ENCODE data around the gene SLC24A4.

The SLC24A4 gene

DNA sequence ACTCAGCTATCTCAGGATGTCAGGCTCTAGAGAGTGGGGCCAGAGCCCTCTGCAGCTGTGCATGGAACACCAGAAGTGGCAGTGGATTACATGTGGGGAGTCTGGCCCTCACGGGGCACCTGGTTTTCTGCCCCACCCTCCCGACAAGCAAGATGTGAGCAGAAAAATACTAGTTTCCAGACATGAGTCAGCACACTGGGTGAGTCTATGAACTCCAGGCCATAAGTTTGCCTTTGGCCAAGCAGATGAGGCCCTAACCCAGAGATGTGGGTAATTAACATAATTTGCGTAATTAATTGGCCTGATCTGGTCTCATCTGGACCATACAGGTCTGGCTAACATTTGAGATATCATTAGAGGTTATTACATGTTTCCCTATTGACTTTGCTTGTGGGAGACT, 37.7 kb upstream of the SLC24A4 start:
- Histone ChIP-seq H3K79me1 (ENCODE audit: low read depth, low read length) (no peaks in the 10 kb centered on the region), H3K4me3 (ENCODE audit: low read length in 2 of 2) (no peak overlapping the region)
- WGBS, 2 donors (ENCODE audit: extremely low coverage in 2 of 2, insufficient read length in 2 of 2, insufficient replicate concordance in 1 of 2), result no CpG with 5 or more reads among the region's 3 CpGs

DNA sequence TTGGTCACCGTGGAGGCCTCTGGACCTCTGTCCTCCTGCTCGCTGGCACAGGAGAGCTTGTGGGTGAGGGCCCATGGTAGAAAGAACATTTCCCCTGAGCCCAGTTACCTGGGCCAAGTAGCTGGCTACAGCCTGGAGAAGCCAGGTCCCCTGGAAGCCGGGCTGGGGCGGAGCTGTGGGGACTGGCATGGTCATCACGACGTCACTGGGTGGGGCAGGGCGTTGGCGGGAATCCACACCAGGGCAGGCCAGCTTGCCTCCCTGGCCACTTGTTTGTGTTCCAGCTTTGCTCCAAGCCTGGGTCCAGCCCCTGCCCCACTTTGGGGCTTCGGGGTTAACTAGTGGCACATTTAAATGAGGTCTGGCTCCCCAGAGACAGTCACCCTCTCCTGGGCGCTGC, 35.0 kb upstream of the SLC24A4 start:
- Histone ChIP-seq H3K4me3 (ENCODE audit: low read length in 2 of 2) (no peak overlapping the region), H2BK120ac (ENCODE audit: low read depth, low read length) (no peak overlapping the region), H3K23ac (ENCODE audit: low read depth, low read length, poor library complexity) (no peak overlapping the region), H4K8ac (ENCODE audit: low read depth, low read length) (no peak overlapping the region), H2AFZ (ENCODE audit: low read length) (no peak overlapping the region), H3K14ac (ENCODE audit: low read length) (no peak overlapping the region), H3K79me1 (ENCODE audit: low read depth, low read length) (no peaks in the 10 kb centered on the region), H3K9ac (ENCODE audit: low read depth, low read length, poor library complexity) (no peak overlapping the region), H3K27ac (replicated peaks; ENCODE audit: low read length) (no peak overlapping the region), H2BK12ac (ENCODE audit: low read length) (no peak overlapping the region), H3K4ac (ENCODE audit: low read length) (no peak overlapping the region), H3K4me1 (ENCODE audit: control insufficient read depth in 2 of 2, insufficient read depth in 1 of 2, low read depth in 1 of 2, low read length in 2 of 2) (no peaks in the 10 kb centered on the region), H3K9me3 (replicated peaks in 1 of 2; ENCODE audit: control insufficient read depth in 2 of 2, insufficient read depth in 1 of 2, low read depth in 1 of 2, low read length in 2 of 2) (no peaks in the 10 kb centered on the region), H3K4me2 (ENCODE audit: insufficient read depth, low read length, poor library complexity, severe bottlenecking) (no peak overlapping the region), H2AK5ac (ENCODE audit: low read depth, low read length) (no peak overlapping the region), H4K91ac (ENCODE audit: low read depth, low read length, poor library complexity) (no peak overlapping the region), H2BK5ac (ENCODE audit: low read length) (no peak overlapping the region), H2BK15ac (ENCODE audit: low read length) (no peak overlapping the region), H3K36me3 (replicated peaks in 1 of 2; ENCODE audit: control insufficient read depth in 2 of 2, insufficient read depth in 2 of 2, low read length in 2 of 2) (no peaks in the 10 kb centered on the region), H3K27me3 (ENCODE audit: control insufficient read depth in 3 of 3, insufficient read depth in 3 of 3, low read depth in 1 of 3, low read length in 3 of 3) (no peaks in the 10 kb centered on the region), H3K18ac (ENCODE audit: low read length) (peak overlapping the region; percentile 23)
- DNase-seq (ENCODE audit: low spot score), result no peak
- no CpG with 5 or more reads among the region's 10 CpGs for WGBS, 2 donors (ENCODE audit: extremely low coverage in 2 of 2, insufficient read length in 2 of 2, insufficient replicate concordance in 1 of 2)

More for the DNA sequence above, 37.7 kb upstream of the SLC24A4 start:
- no peak overlapping the region for H3K9ac ChIP-seq (ENCODE audit: low read depth, low read length, poor library complexity)
- H3K36me3 ChIP-seq (replicated peaks in 1 of 2; ENCODE audit: control insufficient read depth in 2 of 2, insufficient read depth in 2 of 2, low read length in 2 of 2), result no peaks in the 10 kb centered on the region
- H3K18ac ChIP-seq (ENCODE audit: low read length), result no peak overlapping the region
- H3K23ac ChIP-seq (ENCODE audit: low read depth, low read length, poor library complexity), result no peak overlapping the region
- H3K27ac ChIP-seq (replicated peaks; ENCODE audit: low read length), result no peak overlapping the region
- H3K14ac ChIP-seq (ENCODE audit: low read length), result no peak overlapping the region
- no peaks in the 10 kb centered on the region for H3K4me1 ChIP-seq (ENCODE audit: control insufficient read depth in 2 of 2, insufficient read depth in 1 of 2, low read depth in 1 of 2, low read length in 2 of 2)
- H2BK12ac ChIP-seq (ENCODE audit: low read length), result no peak overlapping the region
- H4K91ac ChIP-seq (ENCODE audit: low read depth, low read length, poor library complexity), result no peak overlapping the region
- no peak overlapping the region for H3K4me2 ChIP-seq (ENCODE audit: insufficient read depth, low read length, poor library complexity, severe bottlenecking)
- no peak overlapping the region for H2BK120ac ChIP-seq (ENCODE audit: low read depth, low read length)
- no peaks in the 10 kb centered on the region for H3K27me3 ChIP-seq (ENCODE audit: control insufficient read depth in 3 of 3, insufficient read depth in 3 of 3, low read depth in 1 of 3, low read length in 3 of 3)
- H2AFZ ChIP-seq (ENCODE audit: low read length), result no peak overlapping the region
- DNase-seq (ENCODE audit: low spot score), result no peak
- H2AK5ac ChIP-seq (ENCODE audit: low read depth, low read length), result no peak overlapping the region
- no peak overlapping the region for H2BK5ac ChIP-seq (ENCODE audit: low read length)
- no peak overlapping the region for H3K4ac ChIP-seq (ENCODE audit: low read length)
- H2BK15ac ChIP-seq (ENCODE audit: low read length), result no peak overlapping the region
- H3K9me3 ChIP-seq (replicated peaks in 1 of 2; ENCODE audit: control insufficient read depth in 2 of 2, insufficient read depth in 1 of 2, low read depth in 1 of 2, low read length in 2 of 2), result no peaks in the 10 kb centered on the region
- no peak overlapping the region for H4K8ac ChIP-seq (ENCODE audit: low read depth, low read length)

DNA sequence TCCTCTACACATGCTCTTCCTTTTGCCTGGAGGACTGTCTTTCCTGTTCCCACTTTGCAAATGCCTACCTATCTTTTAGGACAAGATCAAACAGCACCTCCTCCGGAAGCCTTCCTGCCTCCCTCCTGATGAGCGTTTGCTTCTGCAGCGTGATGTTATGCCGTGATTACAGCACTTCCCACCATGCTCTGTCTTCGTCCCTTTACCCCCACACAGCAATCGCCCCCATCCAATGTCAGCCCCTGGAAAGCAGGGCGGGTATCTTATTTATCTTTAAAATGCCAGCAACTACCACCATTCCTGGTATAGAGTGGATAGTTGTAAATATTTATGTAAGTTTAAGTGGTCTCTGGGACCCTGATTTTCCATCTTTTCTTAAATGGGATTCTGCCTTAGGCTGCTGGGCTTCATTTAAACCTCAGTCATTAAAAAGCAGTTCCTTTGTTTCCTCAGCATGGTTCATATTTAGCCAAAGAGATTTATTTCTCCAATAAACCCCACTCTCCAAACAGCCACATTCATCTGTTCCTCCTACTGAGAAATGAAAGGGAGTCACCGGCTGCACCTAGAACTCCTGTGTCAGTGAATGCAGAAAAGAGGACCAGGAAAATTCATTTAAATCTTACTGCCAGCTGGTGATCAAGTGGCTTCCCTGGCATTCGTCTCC, 33.8 kb upstream of the SLC24A4 start:
- no peak overlapping the region for H2BK5ac ChIP-seq (ENCODE audit: low read length)
- no peak overlapping the region for H3K4me2 ChIP-seq (ENCODE audit: insufficient read depth, low read length, poor library complexity, severe bottlenecking)
- H3K27ac ChIP-seq (replicated peaks; ENCODE audit: low read length), result no peak overlapping the region
- no peaks in the 10 kb centered on the region for H3K36me3 ChIP-seq (replicated peaks in 1 of 2; ENCODE audit: control insufficient read depth in 2 of 2, insufficient read depth in 2 of 2, low read length in 2 of 2)
- no peaks in the 10 kb centered on the region for H3K79me1 ChIP-seq (ENCODE audit: low read depth, low read length)
- no peak overlapping the region for H3K9ac ChIP-seq (ENCODE audit: low read depth, low read length, poor library complexity)
- no peak overlapping the region for H3K14ac ChIP-seq (ENCODE audit: low read length)
- H4K8ac ChIP-seq (ENCODE audit: low read depth, low read length), result no peak overlapping the region
- H3K27me3 ChIP-seq (ENCODE audit: control insufficient read depth in 3 of 3, insufficient read depth in 3 of 3, low read depth in 1 of 3, low read length in 3 of 3), result no peaks in the 10 kb centered on the region
- H3K4ac ChIP-seq (ENCODE audit: low read length), result no peak overlapping the region
- H3K18ac ChIP-seq (ENCODE audit: low read length), result no peak overlapping the region
- no peak overlapping the region for H4K91ac ChIP-seq (ENCODE audit: low read depth, low read length, poor library complexity)
- H3K4me3 ChIP-seq (ENCODE audit: low read length in 2 of 2), result no peak overlapping the region
- no peak overlapping the region for H2BK15ac ChIP-seq (ENCODE audit: low read length)
- no peaks in the 10 kb centered on the region for H3K9me3 ChIP-seq (replicated peaks in 1 of 2; ENCODE audit: control insufficient read depth in 2 of 2, insufficient read depth in 1 of 2, low read depth in 1 of 2, low read length in 2 of 2)
- no peaks in the 10 kb centered on the region for H3K4me1 ChIP-seq (ENCODE audit: control insufficient read depth in 2 of 2, insufficient read depth in 1 of 2, low read depth in 1 of 2, low read length in 2 of 2)
- no peak overlapping the region for H2BK12ac ChIP-seq (ENCODE audit: low read length)
- H2BK120ac ChIP-seq (ENCODE audit: low read depth, low read length), result no peak overlapping the region
- no peak for DNase-seq (ENCODE audit: low spot score)
- H2AK5ac ChIP-seq (ENCODE audit: low read depth, low read length), result no peak overlapping the region
- no CpG with 5 or more reads among the region's 9 CpGs for WGBS, 2 donors (ENCODE audit: extremely low coverage in 2 of 2, insufficient read length in 2 of 2, insufficient replicate concordance in 1 of 2)
- no peak overlapping the region for H3K23ac ChIP-seq (ENCODE audit: low read depth, low read length, poor library complexity)
- H2AFZ ChIP-seq (ENCODE audit: low read length), result no peak overlapping the region

DNA sequence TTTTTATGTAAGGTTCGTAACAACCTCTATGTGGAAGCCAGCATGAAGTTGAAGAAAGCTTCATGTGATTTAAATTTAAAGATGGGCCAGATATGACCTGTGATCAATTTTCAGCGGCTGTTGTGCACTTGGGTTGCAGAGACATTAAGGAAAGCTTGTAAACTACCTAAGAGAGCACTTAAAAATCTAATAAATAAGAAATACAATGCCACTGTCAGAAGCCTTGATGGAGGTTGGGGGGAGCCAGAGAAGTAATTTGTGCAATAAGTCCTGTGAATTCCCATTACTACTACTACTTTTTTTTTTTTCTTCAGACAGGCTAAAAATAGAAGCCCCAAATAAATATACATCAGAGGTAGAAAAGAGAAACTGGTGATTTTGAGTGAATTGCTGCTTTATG, 30.3 kb upstream of the SLC24A4 start:
- no peak overlapping the region for H3K4me3 ChIP-seq (ENCODE audit: low read length in 2 of 2)
- H2AFZ ChIP-seq (ENCODE audit: low read length), result no peak overlapping the region
- H3K27me3 ChIP-seq (ENCODE audit: control insufficient read depth in 3 of 3, insufficient read depth in 3 of 3, low read depth in 1 of 3, low read length in 3 of 3), result no peaks in the 10 kb centered on the region
- H3K79me1 ChIP-seq (ENCODE audit: low read depth, low read length), result no peaks in the 10 kb centered on the region
- no peak overlapping the region for H2BK120ac ChIP-seq (ENCODE audit: low read depth, low read length)
- H4K8ac ChIP-seq (ENCODE audit: low read depth, low read length), result no peak overlapping the region
- H3K36me3 ChIP-seq (replicated peaks in 1 of 2; ENCODE audit: control insufficient read depth in 2 of 2, insufficient read depth in 2 of 2, low read length in 2 of 2), result no peaks in the 10 kb centered on the region
- H3K4ac ChIP-seq (ENCODE audit: low read length), result no peak overlapping the region
- no peak overlapping the region for H2BK12ac ChIP-seq (ENCODE audit: low read length)
- H2AK5ac ChIP-seq (ENCODE audit: low read depth, low read length), result no peak overlapping the region
- no CpG with 5 or more reads among the region's 2 CpGs for WGBS, 2 donors (ENCODE audit: extremely low coverage in 2 of 2, insufficient read length in 2 of 2, insufficient replicate concordance in 1 of 2)
- no peak overlapping the region for H3K23ac ChIP-seq (ENCODE audit: low read depth, low read length, poor library complexity)
- no peak overlapping the region for H2BK5ac ChIP-seq (ENCODE audit: low read length)
- H3K27ac ChIP-seq (replicated peaks; ENCODE audit: low read length), result no peak overlapping the region
- no peaks in the 10 kb centered on the region for H3K4me1 ChIP-seq (ENCODE audit: control insufficient read depth in 2 of 2, insufficient read depth in 1 of 2, low read depth in 1 of 2, low read length in 2 of 2)
- no peak overlapping the region for H2BK15ac ChIP-seq (ENCODE audit: low read length)
- no peak overlapping the region for H4K91ac ChIP-seq (ENCODE audit: low read depth, low read length, poor library complexity)
- H3K9me3 ChIP-seq (replicated peaks in 1 of 2; ENCODE audit: control insufficient read depth in 2 of 2, insufficient read depth in 1 of 2, low read depth in 1 of 2, low read length in 2 of 2), result no peaks in the 10 kb centered on the region
- H3K4me2 ChIP-seq (ENCODE audit: insufficient read depth, low read length, poor library complexity, severe bottlenecking), result no peak overlapping the region
- DNase-seq (ENCODE audit: low spot score), result no peak
- no peak overlapping the region for H3K9ac ChIP-seq (ENCODE audit: low read depth, low read length, poor library complexity)
- no peak overlapping the region for H3K18ac ChIP-seq (ENCODE audit: low read length)
- no peak overlapping the region for H3K14ac ChIP-seq (ENCODE audit: low read length)
